SK-N-SH (cell line): ENCODE data around the gene NTPCR. TPM values are rescaled to one million over a fixed set of nuclear protein-coding genes. Genes with fewer than 3 reads are reported as not detected.

Experiments
- CTCF ChIA-PET: fragments of 300-600, 350-600 bp; formaldehyde crosslinking; extraction: SDS; loops from one replicate; lab custom pipeline; 2021; lab: Yijun Ruan, JAX
- POLR2A ChIA-PET: fragments of 350-600 bp; sonication (Branson Sonifier 250); formaldehyde crosslinking; extraction: SDS; loops from one replicate; lab custom pipeline; 2020; ENCODE audit warnings: antibody characterized with exemption, inconsistent platforms; lab: Yijun Ruan, JAX
- DNase-seq: peaks from one replicate; pipeline ENCODE4 v3.0.0; 2012
- H2AFZ ChIP-seq: fragments of 200-600 bp; sonication (generic); 2 replicates; pipeline ENCODE4 v1.8.1; 2016; ENCODE audit warnings: antibody characterized with exemption, mild to moderate bottlenecking, low read depth
- H3F3A ChIP-seq: fragments of 200-600 bp; sonication (generic); replicated peaks from 2 replicates; pipeline ENCODE3; 2016; ENCODE audit warnings: antibody characterized with exemption, mild to moderate bottlenecking; ENCODE audit not compliant: insufficient read depth
- H3K27ac ChIP-seq, 2 experiments: fragments of 200-500 bp in 1 of 2; fragments of 200-600 bp in 1 of 2; sonication (Bioruptor generic) in 1 of 2; sonication (generic), shearing (Covaris generic) in 1 of 2; 2 replicates each; pipeline versions ENCODE4 v1.5.1 to v1.6.1; 2014 to 2016; ENCODE audit warnings: low read depth in 2 of 2, inconsistent platforms in 1 of 2, low read length in 1 of 2, mild to moderate bottlenecking in 1 of 2, mixed read lengths in 1 of 2
- H3K27me3 ChIP-seq: fragments of 200-600 bp; sonication (generic), shearing (Covaris generic); 2 replicates; pipeline ENCODE4 v1.6.1; 2016; ENCODE audit warnings: mixed run types; ENCODE audit not compliant: insufficient read depth
- H3K36me3 ChIP-seq, 2 experiments: fragments of 200-500 bp in 1 of 2; fragments of 200-600 bp in 1 of 2; sonication (Bioruptor generic) in 1 of 2; sonication (generic) in 1 of 2; replicated peaks in 1 of 2; 2 replicates each; pipeline versions ENCODE3 to v1.5.1; 2014 to 2016; ENCODE audit warnings: low read length in 1 of 2, mild to moderate bottlenecking in 1 of 2; ENCODE audit not compliant: insufficient read depth in 2 of 2, control insufficient read depth in 1 of 2
- H3K4me1 ChIP-seq, 2 experiments: fragments of 200-500 bp in 1 of 2; fragments of 200-600 bp in 1 of 2; sonication (Bioruptor generic) in 1 of 2; sonication (generic), shearing (Covaris generic) in 1 of 2; 2 replicates each; pipeline versions ENCODE4 v1.5.1 to v1.6.1; 2014 to 2016; ENCODE audit warnings: low read depth in 1 of 2, low read length in 1 of 2, mixed run types in 1 of 2; ENCODE audit not compliant: insufficient read depth in 2 of 2, control insufficient read depth in 1 of 2
- H3K4me2 ChIP-seq: fragments of 200-600 bp; sonication (generic), shearing (Covaris generic); 2 replicates; pipeline ENCODE4 v1.6.1; 2017; ENCODE audit warnings: mixed run types
- H3K4me3 ChIP-seq, 2 experiments: fragments of 200-500 bp in 1 of 2; fragments of 200-600 bp in 1 of 2; sonication (Bioruptor generic) in 1 of 2; sonication (generic), shearing (Covaris generic) in 1 of 2; 2 replicates each; pipeline versions ENCODE4 v1.5.1 to v1.8.1; 2014 to 2016; ENCODE audit warnings: low read depth in 2 of 2, inconsistent platforms in 1 of 2, low read length in 1 of 2, mild to moderate bottlenecking in 1 of 2, mixed read lengths in 1 of 2, moderate library complexity in 1 of 2
- H3K79me2 ChIP-seq: fragments of 200-600 bp; sonication (generic); 2 replicates; pipeline ENCODE4 v1.8.1; 2017; ENCODE audit warnings: mild to moderate bottlenecking; ENCODE audit not compliant: insufficient read depth
- H3K9ac ChIP-seq: fragments of 200-600 bp; sonication (generic); 2 replicates; pipeline ENCODE4 v1.6.1; 2017; ENCODE audit warnings: mixed run types
- H3K9me2 ChIP-seq: fragments of 200-600 bp; sonication (generic); 2 replicates; pipeline ENCODE4 v1.6.1; 2017; ENCODE audit warnings: mixed run types
- H3K9me3 ChIP-seq: fragments of 200-600 bp; sonication (generic); 2 replicates; pipeline ENCODE4 v1.6.1; 2017; ENCODE audit warnings: mixed run types, mild to moderate bottlenecking, moderate library complexity
- H4K20me1 ChIP-seq: fragments of 200-600 bp; sonication (generic); 2 replicates; pipeline ENCODE4 v1.6.1; 2017; ENCODE audit warnings: mild to moderate bottlenecking, mixed run types; ENCODE audit not compliant: insufficient read depth
- CHD2 ChIP-seq: fragments of 150-350 bp; IDR thresholded peaks from 2 replicates; pipeline ENCODE4 v1.6.1; 2018; ENCODE audit warnings: low read length; ENCODE audit not compliant: partially characterized antibody
- ELF1 ChIP-seq: IDR thresholded peaks from 2 replicates; pipeline ENCODE4 v1.4.0; 2012
- FOSL2 ChIP-seq: IDR thresholded peaks from 2 replicates; pipeline ENCODE4 v1.4.0; 2012; ENCODE audit warnings: low read depth, mild to moderate bottlenecking, moderate library complexity, borderline replicate concordance
- FOXJ3 ChIP-seq: sonication (generic); formaldehyde crosslinking; IDR thresholded peaks from 2 replicates; pipeline ENCODE4 v1.5.1; 2020; ENCODE audit warnings: mild to moderate bottlenecking, missing genetic modification reagents
- GATA2 ChIP-seq: sonication (generic); formaldehyde crosslinking; IDR thresholded peaks from 2 replicates; pipeline ENCODE4 v1.5.0; 2020; ENCODE audit warnings: mild to moderate bottlenecking, missing genetic modification reagents
- JUND ChIP-seq: IDR thresholded peaks from 2 replicates; pipeline ENCODE4 v1.4.0; 2012
- MEF2A ChIP-seq: IDR thresholded peaks from 2 replicates; pipeline ENCODE4 v1.4.0; 2012; ENCODE audit warnings: low read depth, borderline replicate concordance
- RAD21 ChIP-seq: IDR thresholded peaks from 2 replicates; pipeline ENCODE4 v1.6.1; 2012; ENCODE audit warnings: mild to moderate bottlenecking, low read length
- REST ChIP-seq: IDR thresholded peaks from 2 replicates; pipeline ENCODE4 v1.6.1; 2012; ENCODE audit warnings: mild to moderate bottlenecking, low read depth, low read length, moderate library complexity
- SIN3A ChIP-seq: IDR thresholded peaks from 2 replicates; pipeline ENCODE4 v1.6.1; 2012; ENCODE audit warnings: low read depth, mild to moderate bottlenecking, low read length, moderate library complexity, borderline replicate concordance
- TEAD4 ChIP-seq: IDR thresholded peaks from 2 replicates; pipeline ENCODE4 v1.4.0; 2012; ENCODE audit warnings: mild to moderate bottlenecking, borderline replicate concordance; ENCODE audit not compliant: insufficient read depth
- WGBS: methylation state at CpG from one replicate; pipeline ENCODE4 v1.1.6; 2017; ENCODE audit warnings: low lambda C conversion rate; 5-methylcytosine and 5-hydroxymethylcytosine counted together
- polyA plus RNA-seq, 3 experiments: library from polyadenylated mRNA; depleted of rRNA; stranded (reverse); fragments of >200 nt; gene quantifications; 2 replicates each; pipeline ENCODE4 v1.2.3, GENCODE V29; 2012

NTPCR gene
- polyA plus RNA-seq, 1 of the 3 experiments (the other 2 are of a cell fraction): 20.8 TPM

DNA sequence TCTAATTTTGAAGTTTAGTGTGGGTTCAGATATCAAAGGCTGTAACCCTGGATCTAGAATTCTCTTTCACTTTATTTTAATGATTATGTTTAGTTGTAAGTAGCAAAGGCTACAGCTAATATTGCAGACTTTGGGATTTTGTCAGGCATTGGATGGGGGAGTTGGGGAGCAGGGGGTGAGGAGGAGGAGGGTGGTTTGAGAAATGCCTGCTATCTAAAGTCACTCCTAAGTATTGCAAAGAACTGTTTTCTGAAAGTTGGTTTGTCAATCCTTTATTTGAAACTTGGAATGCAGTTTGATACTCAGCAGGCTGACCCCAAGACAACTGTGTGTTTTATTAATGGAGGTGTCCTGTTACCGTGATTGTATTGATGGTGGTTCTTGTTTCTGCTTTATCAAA, 1.2 kb downstream of the NTPCR start:
- H3K27ac ChIP-seq: peak overlapping the region in 1 of 2 experiments; percentile 25; a peak in 1 of 4 replicates
- peak overlapping the region; percentile 95; the same call in 1 of the 2 replicates for H2AFZ ChIP-seq
- 0 out of 2 replicates have a peak overlapping the region, but pooled peaks have one; percentile 67 for H3K9ac ChIP-seq

More for the DNA sequence above, 1.2 kb downstream of the NTPCR start:
- ChIA-PET POLR2A (no interaction called here), CTCF (interaction anchor here (0.6 to 3.5 kb wide), 5 partner anchors 28 to 250 kb away, joined by 3 to 15 read pairs (median 4); no protein-coding TSS in a partner anchor)
- Histone ChIP-seq H3K9me2 (no peaks in the 10 kb centered on the region), H3K4me3 (peak overlapping the region; percentile 81 to 87), H3F3A (no peaks in the 10 kb centered on the region), H3K4me2 (peak overlapping the region; percentile 83), H3K4me1 (peaks cover 0 to 20% of the 10 kb centered on the region in 2 experiments; a peak in 3 of 4 replicates), H3K79me2 (peaks cover 4% of the 10 kb centered on the region; the same call in 1 of the 2 replicates), H4K20me1 (no peaks in the 10 kb centered on the region), H3K9me3 (no peaks in the 10 kb centered on the region), H3K36me3 (peaks cover 0 to 7% of the 10 kb centered on the region in 2 experiments), H3K27me3 (no peaks in the 10 kb centered on the region)
- WGBS: 79% methylated on average over 1 of the region's 1 CpG
- TF ChIP-seq FOSL2 (no peak), RAD21 (no peak), REST (no peak), FOXJ3 (CRISPR knock-in tag) (no peak), GATA2 (CRISPR knock-in tag) (no peak), TEAD4 (no peak), JUND (no peak), MEF2A (no peak), SIN3A (no peak), ELF1 (no peak), CHD2 (no peak)
- DNase-seq: no peak
